NCI-H2196 treated with DMSO at 0.1 percent for 48 hours (cell line): ENCODE data around the gene SYNDIG1.

Source experiments
- DNase-seq: peaks from one replicate; lab custom pipeline; 2025; ENCODE audit not compliant: unreplicated experiment; lab: John Stamatoyannopoulos, UW

Gene SYNDIG1

DNA sequence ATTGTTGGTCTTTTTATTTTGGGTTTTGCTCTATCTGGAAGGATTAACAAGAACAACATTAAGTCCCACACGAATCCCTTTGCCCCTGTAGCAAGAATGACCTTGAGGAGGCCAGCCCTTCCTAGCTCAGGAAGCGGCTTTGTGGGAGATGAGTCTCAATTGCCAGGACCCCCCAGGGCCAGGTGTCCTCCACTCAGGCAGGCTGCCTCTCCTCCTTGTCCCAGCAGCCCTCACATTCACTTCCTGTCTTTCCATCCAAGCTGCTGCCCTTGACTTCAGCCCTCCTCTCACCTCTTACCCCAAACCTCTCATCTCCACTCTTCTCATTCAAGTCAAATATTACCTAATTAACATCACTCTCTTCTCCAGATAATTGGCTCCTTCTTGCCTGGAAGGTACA is 22.6 kb upstream of the SYNDIG1 start:
- DNase-seq: no peak

DNA sequence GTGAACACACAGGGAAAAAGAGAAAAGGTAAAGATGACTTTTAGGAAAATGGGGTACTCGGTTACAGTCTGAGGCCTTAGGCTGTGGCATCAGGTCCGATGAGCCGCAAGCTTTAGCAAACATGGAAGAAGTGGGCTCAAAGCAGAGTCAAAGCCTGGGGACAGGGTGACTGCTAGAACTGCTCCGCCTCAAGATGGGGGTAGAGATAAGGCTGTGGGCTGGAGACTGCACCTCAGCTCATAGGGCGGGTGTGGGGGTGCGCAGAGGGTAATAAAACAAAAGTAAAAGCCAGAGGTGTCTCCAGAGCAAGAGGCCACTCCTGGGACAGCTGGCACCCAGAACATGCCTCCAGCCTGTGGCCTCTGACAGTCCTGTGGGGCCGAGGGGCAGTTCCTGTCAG is 21.3 kb upstream of the SYNDIG1 start:
- no peak for DNase-seq

DNA sequence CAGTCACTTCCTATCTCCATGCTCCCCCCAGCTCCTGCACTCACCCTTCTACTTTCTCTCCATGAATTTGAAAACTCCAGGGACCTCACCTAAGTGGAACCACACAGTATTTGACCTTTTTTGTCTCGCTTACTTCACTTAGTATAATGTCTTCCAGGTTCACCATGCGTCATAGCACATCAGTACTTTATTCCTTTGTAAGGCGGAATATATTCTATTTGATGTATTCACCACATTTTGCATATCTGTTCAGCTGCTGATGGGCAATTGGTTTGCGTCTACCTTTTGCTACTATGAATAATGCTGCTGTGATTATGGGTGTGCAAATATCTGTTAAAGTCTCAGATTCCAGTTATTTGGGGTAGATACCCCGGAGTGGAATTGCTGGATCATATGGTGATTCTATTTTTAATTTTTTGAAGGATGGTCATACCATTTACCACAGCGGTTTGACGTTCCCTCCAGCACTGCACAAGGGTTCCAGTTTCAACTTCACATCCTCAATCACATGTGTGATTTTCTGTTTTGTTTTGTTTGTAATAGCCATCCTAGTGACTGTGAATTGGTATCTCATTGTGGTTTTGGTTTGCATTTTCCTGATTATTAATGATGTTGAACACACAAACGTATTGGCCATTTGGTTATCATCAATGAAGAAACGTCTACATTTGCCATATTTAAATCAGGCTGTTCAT is 20.3 kb upstream of the SYNDIG1 start:
- no peak for DNase-seq

- DNase-seq: no peak
These were observed 19.3 kb upstream of the SYNDIG1 start for GRCh38 chr20:24450177-24450576.

GRCh38 chr20:24450624-24451376 is 18.6 kb upstream of the SYNDIG1 start:
- no peak for DNase-seq

DNA sequence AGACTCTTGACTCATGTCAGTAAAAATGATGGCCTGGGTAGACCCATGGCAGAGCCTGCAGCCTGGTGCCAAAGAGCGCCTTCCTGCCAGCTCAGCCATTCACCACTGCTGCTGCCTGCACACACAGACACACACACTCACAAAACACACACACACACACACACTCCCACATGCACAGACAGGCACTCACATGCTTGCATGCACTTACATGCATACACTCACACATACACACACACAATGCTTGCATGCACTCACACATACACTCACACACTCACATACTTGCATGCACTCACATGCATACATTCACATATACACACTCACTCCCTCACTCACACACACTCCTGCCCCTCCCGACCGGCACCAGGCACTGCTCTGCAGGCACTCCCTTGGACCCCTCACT is 18.0 kb upstream of the SYNDIG1 start:
- no peak for DNase-seq

- DNase-seq: no peak
These were observed 17.4 kb upstream of the SYNDIG1 start for GRCh38 chr20:24452016-24452415.

DNA sequence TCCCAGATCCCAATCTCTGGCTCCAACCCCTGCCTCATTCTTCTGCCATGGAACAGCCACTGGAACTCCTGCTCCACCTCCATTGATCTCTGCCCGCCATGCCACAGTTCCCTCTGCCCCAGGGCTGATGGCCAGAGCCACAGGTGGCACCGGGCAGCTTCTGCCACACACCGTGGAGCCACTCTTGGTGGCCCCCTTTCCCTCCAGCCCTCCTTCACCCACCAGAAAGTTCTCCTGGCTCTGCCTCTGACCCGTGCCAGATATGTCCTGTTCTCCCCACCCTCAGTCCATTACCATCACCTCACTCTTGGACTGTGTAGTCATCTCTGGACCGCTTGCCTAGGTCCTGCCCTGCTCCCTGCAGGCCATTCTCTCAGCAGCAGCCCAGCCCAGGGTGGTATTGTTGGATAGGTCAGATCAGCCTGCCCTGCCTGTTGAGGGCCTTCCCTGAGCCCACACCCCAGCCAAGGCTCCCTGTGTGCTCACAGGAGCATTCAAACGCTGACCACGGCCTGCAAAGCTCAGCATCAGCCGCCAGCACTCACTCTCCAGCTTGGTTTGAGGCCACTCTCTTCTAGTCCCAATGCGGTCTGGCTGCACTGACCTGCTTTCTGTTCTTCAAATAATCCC is 16.8 kb upstream of the SYNDIG1 start:
- DNase-seq: no peak

GRCh38 chr20:24453869-24454268 is 15.6 kb upstream of the SYNDIG1 start:
- DNase-seq: no peak

DNA sequence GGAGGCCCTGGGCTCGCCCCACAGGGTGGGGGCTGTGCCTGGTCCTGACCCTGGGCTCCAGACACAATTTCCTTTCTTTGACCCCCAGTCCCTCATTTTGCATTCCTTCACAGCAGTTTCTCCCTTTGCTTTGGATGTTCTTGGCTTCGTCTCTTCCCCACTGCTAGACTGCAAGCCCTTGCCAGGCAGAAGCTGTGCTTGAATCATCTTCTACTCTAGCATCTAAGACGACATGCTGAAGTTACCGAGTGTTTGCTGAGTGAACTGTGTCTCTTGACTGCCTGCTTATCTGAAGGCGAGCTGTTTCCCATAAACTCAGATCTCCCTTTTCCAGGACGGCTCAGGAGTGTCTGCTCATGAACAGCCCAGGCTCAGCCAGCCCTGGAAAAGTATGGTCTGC is 14.3 kb upstream of the SYNDIG1 start:
- no peak for DNase-seq

GRCh38 chr20:24456398-24456781 is 13.0 kb upstream of the SYNDIG1 start:
- no peak for DNase-seq

- DNase-seq: no peak
These were observed 11.0 kb upstream of the SYNDIG1 start for GRCh38 chr20:24458436-24458835.

GRCh38 chr20:24459733-24460132 is 9.7 kb upstream of the SYNDIG1 start:
- no peak for DNase-seq

DNA sequence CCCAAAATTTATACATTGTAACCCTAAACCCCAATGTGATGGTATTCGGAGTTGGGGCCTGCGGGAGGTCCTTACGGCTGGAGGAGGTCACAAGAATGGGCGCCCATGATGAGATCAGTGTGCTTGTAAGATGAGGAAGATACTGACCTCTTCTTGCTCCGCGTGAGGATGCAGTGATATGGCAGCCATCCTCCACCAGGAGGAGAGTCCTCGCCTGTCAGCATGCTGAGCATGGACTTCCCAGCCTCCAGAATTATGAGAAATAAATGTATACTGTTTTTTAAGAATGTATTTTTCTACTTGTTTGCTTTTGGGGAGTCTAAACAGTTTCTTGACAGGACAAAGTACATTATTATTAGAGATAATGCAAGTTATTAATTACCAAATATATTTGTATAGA is 8.7 kb upstream of the SYNDIG1 start:
- DNase-seq: no peak

- DNase-seq: no peak
These were observed 7.6 kb upstream of the SYNDIG1 start for GRCh38 chr20:24461848-24462247.

DNA sequence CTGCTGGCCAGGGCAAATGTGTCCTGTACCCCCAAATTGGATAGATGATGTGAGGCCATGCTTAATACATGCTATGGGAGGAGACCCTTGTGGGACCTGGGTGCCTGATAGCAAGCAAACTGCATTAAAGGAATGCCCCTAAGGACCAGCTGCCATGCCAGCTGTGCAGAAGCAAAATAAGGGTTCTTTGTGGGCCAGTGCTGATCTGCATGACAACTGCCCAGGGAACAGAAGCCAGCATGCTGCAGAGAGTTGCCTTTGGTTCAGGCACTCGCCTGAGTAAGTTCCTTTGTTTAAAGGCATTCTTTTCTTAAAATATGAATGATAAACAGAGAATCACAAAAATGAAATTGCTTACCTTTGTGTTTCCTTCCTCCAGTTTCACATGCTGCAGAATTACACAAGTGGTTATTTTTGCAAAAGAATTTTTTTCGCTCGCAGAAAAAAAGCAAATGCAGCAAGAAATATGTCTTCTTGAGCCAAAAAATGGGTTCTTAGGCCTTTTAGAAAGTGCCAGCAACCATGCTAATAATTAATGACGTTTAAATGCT is 6.9 kb upstream of the SYNDIG1 start:
- no peak for DNase-seq

GRCh38 chr20:24465159-24465558 is 4.3 kb upstream of the SYNDIG1 start:
- DNase-seq: no peak

DNA sequence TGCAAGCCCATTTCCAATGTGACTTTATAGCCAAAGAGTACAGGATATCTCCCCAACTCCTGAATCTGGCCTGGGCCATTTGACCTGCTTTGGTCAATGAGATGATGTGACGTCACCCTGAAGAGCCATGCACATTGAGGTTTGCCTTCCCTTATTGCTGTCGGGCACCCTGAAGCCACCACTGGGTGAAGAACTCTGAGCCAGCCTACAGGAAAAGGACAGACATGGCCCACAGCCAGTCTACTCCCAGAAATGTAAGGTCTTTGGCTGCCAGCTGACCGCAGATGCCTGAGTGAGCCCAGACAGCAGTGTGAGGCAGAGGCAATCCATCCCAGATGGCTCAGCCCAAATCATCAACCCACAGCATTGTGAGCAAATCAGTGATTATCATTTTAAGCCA is 3.7 kb upstream of the SYNDIG1 start:
- DNase-seq: no peak

DNA sequence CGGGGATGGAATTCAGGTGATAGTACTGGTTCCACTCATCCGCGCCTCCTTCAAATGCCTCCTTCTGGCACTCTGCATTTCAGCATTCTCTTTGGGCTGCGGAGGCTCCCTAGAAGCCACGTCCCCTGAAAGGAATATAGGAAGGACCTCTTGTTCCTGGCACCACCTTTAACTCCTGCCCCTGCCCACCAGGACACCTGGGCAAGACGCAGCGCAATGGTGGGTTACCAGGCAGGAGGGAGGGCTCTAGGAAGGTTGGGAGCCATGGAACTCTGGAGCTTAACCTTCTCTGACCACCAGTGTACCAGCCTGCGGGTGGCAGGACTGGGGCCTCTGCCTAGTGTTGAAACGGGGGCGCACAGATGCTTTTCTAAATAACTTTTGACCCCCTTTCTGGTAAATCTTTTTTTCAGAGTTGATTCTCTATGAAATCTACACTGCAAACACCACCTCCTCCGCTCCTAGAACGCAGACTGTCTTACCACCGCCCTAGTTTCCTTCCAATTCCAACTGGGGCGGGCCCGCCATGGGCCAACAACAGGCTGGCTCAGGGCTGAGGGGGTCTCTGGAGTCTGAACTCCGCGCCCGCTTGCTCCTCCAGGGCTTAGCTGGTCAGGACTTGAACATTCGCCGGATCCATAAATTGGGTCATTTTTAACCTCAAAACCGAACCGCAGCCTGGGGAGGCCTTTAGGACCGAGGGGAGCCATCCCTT is 871 bp upstream of the SYNDIG1 start:
- DNase-seq: no peak

DNA sequence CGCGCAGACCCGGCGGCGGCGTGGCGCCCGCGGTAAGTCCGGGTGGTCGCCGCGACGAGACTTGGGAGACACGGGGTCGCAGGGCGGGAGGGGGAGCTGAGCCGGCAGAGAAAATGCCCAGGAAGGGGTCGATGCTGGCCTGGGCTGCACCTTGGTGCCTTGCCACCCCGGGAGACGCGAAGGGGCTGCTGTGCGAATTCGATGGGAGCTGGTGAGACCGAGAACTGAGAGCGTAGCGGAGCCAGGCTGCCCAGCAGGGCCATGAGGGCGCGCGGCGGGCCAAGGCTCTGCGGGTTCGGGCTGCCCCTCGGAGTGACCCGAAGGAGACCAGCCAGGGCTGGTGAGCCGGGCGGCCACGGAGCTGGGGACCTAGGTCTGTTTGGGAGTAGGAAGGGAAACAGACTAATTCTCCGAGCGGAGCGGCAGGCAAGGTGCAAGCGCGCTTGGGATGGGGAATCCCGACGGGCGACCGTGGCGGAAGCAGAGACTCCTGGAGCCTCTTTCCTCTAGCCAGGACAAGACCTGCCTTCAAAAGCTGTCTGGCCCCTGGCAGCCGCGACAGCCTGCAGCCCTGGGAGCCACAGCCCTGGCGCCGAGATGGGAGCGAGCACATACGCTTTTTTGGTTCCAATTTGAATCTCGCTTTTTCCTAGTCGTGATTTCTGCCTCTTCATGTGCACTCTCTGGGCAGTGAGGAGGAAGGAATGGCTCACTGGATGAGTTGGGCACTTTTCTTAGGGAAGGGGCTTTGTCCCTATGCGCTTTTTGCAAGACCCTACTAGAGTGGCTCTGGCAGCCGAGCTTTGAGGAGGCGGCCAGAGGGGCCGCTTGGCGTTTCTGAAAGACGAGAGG is 691 bp downstream of the SYNDIG1 start:
- no peak for DNase-seq
